HK-2 (cell line): ENCODE data around the gene SCEL.
"Not testable (repeated sequence)": the region's sequence is repeated elsewhere in the genome, so short reads cannot be mapped to it uniquely, and the experiment has no call there.

Experiments
- DNase-seq: peaks from one replicate; pipeline ENCODE4 v3.0.0-alpha.2; 2018; ENCODE audit not compliant: unreplicated experiment

The SCEL gene

DNA sequence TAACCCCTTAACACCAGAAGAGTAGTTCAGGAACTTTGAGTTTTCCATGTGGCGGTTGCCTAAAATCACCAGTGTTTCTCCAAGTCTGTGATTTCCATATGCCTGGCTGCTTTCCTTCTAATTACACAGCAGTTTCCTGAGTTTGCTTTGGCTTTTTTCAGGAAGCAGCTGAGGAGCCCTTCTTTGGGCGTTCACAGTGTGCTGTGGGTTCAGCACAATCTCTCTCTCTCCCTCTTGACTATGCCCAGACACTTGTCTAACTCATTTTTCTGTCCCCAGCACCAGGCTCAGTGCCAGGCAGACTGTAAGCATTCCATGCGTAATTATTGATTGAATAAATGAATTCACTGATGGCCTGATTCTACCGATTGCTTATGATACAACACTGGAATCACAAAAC, 19.7 kb downstream of the SCEL start:
- no peak for DNase-seq

DNA sequence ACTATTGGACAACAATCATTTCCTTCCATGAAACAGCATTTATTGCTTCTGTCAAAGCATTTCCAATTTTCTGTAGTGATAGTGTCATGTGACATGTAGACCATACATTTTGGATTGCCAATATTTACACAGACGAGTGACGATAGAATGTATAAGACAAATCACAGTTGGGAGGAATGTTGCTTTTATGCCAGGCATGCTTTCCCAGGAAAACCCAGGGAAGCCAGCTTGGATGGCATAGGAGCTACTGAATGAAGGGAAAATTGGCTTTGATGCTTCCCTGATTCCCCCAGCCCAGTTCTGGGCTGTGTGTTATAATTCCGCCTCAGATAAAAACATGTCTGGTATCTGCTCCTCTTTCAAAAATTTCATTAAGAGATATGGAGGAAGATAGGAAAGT, 22.5 kb downstream of the SCEL start:
- DNase-seq, result no peak

DNA sequence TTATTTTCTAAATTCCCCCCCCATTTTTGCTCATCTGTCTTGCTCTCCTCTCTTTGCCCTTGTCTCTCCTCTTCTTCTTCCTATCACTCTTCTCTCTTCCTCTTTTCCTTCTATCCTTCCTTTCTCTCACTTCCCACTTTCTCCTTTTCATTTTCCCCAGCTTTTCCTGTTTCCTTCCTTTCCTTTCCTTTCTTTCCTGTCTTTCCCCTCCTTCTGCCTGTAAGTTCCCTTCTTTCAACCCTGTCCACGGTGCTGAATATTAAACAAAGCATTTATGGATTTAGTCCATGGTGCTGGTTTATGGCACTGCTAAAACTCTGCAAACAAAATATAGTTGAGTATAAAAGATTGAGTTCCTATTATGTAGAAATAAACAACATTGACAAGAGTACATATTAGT, 27.6 kb downstream of the SCEL start:
- no peak for DNase-seq

DNA sequence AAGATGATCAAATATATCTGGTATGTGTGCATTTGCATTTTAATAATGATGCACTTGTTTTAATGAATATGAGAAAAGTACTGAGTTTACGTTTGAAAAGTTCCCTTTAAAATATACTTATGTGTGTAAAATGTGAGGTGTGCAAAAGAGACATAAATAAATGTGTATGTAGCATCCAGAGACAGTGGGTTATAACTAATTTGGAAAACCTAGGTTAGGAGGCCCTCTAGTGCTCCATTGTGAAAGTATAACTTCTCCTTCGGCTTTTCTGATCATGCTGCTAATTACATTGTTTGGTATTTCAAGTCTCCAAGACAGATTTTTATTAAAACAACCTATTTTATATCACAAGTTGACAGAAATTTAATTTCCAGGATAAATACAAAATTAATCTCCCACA, 30.1 kb downstream of the SCEL start:
- no peak for DNase-seq

DNA sequence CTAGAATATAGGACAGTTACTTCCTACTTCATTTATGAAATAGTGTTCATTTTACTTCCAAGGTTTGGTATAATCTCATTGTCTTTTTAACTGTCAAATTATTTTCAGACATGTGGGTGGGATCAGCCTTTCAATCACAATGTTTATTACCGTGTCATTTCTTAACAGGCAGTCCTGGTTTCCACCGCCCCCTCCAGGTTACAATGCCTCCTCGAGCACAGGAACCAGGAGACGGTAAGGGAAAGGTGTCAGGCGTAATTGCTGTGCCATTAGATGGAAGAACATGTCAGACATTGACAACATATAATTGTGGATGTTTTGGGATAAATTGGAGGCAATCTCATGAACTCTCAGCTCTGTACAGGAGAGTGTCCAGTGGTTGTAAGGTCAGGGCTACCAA, 36.5 kb downstream of the SCEL start:
- no peak for DNase-seq

DNA sequence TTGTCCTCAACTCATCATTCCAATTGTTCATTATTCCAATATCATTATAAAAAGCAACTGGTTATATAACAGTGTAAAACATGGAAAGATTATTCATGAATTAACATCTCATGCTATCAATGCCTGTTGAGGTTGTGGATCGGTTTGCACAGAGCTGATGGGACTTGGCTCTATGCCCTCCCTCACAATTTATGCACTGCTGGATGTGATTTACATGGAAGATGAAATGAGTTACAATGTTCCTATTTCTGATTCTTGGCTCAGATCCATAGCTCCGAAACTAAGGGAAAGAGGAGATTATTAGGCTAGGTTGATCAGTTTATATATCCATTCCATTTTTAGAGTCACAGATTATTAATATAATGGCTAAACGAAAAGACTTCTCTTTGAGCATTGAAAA, 38.6 kb downstream of the SCEL start:
- no peak for DNase-seq

DNA sequence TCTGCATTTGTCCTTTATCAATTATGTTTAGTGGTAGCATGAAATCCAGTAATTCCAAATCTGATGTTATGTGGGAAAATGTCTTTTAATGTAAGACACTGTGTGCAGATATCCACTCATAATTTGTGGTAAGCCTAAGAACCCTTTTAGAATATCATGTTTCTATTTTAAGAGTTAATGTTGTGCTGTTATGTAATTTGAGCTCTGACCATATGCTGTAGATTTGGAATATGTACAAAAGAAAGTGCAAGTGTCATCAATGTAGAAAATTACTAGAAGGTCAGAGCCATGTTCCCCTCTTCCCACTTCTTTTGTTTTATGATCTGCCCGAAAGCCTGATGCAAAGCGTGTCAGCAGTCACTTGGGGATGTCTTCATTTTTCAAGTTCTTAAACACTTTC, 44.5 kb downstream of the SCEL start:
- no peak for DNase-seq

DNA sequence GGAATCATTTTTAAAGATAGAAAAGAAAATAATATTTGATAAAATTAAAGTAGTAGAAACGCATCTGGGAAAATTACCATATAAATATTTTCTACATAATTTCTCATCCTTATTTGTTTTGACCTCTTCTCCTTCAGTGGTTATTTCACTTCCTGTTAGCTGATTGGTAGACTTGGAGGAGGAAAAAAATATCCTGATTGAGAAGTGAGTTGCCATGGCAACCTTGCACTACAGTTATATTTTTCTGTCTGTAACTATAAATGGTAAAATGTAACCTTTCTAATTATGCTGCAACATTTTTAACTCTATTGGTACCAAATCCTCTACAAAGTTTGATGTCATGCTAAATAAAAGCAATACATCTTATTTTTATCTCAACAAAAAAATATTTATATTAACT, 45.2 kb downstream of the SCEL start:
- no peak for DNase-seq

DNA sequence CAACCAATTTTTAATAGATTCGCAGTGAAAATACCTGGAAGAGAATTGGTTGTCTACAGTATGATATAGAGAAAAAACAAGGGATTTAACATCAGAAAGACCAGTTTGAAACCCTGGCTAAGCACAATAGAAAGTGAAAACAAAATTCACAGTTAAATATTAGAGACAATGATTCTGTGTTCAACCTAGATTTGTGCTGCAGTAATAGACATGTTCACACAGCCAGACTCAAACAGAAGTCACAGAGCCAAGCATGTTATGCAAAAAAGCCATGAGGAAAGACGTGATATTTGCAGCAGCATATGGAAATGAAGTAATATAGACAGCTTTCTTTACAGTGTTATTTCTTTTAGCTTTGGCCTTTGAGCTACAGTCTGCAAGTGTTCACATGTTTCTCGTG, 48.1 kb downstream of the SCEL start:
- DNase-seq, result no peak

DNA sequence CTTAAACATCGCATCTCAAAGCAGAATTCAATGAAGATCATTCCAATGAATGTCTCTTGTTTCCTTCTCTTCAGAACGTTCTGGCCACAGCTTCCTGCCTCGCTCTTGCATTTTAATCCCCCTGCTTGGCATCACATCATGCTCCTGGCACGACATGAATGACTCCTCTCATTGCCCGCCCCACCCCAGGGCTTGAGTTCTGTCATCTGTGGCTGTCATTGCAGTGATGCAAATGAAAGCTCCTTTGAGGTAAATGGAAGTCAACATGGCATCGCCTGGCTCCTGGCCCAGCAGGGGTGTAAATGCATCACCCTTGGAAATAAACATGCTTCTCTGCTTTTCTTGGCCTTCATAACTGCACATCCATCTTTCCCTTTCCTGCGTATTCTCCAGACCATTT, 48.6 kb downstream of the SCEL start:
- no peak for DNase-seq

DNA sequence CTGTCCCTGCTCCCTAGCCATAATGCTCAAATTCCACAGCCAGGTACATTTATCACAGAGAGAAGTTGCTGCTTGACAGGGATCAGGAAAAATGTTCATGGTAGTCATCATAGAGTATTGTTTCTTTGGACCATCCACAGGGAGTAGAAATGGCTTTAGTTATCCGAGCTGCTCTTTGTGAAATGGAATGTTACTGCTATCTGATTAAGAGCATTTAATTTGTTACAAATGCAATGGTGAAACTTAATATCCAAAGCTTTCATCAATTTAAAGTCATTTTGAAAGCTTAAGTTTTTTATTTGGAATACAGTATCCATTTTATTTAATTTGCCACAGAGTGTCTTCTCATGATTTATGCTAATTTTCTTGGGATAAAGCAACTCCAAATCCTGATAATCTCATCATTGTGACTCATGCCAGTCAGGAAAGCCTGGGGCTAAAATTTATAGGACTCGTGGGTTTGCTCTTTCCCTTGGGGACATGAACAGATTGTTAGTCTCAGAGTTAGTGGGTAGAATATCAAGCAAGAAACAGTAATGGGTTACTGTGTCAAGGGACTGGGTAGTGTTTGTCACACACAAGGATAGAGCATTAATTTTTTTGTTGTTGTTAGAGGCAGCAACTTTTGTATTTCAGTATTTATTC, 59.8 kb downstream of the SCEL start:
- DNase-seq, result no peak

DNA sequence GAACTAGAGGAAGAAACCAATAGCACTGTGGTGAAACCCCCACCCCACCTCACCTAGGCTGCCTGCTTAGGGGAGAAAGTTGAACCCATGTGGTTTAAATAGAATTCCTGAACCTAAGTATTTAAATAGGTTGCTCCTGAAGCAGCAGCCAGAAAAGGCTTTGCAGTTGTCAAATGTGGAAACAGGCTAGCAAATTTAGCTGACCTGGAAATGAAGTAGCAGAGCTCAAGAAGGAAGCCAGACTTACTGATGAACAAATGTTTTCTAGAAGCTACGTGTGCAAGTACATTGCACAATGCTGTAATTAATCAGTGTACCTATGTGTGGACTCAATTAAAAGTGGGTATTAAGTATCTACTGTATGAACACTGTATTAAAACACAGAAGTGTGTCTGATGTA, 61.3 kb downstream of the SCEL start:
- DNase-seq, result no peak

DNA sequence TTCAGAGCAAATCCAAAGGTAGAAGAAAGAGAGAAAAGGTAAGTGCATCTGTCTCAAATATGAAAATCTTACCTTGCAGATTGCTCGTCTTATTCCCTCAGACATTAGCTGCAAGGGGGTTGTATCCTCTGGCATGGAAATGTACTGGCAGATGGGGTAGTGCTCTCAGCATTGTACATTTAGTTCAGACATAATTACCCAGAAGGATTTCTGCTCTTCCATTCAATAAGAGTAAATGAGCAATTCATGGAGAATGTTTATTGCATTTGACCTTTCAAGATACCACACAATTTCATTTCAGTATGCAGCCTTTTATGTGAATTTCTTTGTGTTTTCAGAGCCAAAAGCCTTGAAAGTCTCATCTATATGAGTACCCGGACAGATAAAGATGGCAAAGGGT, 63.8 kb downstream of the SCEL start:
- DNase-seq, result no peak

DNA sequence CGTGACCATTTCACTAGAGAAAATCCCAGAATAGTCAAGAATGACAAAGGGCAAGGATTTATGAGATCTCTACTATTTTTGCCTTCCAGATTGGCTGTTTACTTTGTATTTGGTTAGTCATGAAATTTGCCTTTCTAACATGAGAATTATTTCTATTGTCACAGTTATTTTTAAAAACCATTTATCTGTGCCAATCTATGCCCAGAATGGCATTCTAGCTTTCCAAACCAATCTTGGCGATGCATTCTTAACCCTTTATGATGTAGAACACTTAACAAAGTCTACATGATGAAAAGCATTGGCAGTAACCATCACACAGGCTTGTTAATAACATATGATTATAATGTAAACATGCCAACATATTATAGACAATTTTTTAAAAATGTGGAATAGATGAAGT, 65.2 kb downstream of the SCEL start:
- no peak for DNase-seq

DNA sequence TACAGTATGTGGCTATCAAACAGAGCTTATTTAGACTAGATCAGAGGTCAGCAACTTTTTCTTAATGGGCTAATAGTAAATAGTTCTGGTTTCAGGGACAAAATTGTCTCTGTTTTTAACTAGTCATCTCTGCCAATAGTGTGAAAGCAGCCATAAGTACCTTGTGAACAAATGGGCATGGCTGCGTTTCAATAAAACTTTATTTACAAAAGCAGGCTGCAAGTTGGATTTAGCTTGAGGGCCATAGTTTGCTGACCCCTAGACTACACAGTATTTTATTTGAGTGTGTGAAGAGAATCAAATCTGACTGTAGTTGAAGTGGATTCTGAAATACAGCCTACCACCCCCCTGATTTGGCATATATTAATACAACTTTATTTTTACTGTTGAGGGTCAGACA, 75.6 kb downstream of the SCEL start:
- no peak for DNase-seq

DNA sequence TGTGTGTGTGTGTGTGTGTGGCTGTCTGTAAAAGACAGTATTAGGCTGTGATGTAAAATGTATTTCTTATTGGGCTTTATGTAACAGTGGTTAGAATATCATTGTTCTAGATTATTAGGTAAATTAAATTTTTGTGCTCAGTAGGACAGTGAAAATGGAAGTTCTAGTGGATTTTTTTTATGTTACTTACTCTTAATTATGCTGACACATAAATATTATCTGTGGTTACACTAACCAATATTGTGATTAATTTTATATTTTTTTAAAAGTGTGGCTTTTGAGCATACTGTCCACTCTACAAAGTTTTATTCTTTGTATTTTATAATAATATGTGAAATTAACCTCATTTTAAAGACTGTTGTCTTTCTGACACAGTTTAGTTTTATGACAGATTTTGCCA, 80.5 kb downstream of the SCEL start:
- DNase-seq, result no peak

DNA sequence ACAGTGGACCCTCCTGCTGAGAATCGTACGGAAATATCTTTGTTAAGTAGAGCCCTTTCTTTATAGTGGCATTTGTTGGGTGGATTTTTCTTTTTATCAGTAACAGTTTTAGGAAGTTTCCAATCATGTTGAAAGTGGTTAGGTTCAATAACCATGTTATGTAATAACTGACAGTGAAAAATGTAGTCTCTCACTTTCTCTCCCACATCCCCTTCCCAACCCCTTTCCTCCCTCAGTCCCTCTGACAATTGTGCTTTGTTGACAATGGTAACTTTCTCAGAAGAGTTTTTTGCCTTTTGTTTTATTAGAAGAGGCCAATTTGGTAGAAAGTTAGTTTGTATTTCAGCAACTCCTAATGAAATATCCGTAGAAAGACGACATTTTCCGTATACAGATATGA, 84.1 kb downstream of the SCEL start:
- DNase-seq, result no peak

DNA sequence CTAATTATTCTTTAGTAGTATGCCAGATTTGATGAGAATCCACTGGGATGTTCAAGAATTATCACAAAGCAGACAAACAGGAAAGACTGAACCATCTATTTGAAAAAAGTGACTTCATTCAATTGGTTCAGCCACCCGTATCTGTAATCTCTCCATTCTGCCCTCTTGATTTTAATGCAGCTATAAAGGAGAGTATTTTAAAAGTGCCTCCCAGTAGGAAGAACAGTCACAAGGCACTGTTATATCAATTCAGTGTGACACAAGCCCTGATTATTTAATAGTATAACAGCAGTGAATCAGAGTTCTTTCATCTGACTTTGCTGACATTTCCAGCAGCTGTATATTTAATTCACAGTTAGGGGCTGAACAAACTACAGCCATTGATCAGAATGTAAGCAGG, 84.6 kb downstream of the SCEL start:
- no peak for DNase-seq

DNA sequence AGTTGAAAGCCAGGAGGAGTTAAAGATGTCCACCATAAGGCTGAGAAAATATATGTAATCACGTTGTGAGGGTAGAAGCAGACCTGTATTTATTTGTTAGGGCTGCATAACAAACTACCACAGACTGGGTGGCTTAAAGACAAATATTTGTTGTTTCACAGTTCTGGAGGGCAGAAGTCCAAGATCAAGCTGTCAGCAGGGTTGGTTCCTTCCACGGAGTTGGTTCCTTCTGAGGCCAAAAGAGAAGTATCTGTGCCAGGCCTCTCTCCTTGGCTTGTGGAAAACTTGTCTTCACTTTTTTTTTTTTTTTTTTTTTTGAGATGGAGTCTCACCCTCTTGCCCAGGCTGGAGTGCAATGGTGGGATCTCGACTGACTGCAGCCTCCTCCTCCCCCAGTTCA, 88.3 kb downstream of the SCEL start:
- DNase-seq, result no peak

DNA sequence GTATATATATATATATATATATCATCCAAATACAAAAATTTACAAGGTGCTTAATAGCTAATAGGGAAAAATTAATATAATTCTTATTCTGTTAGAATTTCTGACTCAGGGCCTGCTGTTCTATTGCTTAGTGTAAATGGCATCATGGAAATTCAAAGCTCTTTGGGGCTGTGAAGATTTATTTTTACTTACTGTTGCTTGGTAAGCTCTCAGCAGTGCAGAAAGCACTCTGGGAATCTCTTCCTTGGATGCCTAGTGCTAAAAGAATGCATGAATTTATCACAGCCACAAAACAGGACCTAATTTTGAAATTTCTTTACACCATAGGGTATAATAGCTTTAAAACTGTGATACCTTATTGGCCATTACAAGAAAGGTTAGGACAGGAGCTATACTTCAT, 92.7 kb downstream of the SCEL start:
- DNase-seq, result no peak

DNA sequence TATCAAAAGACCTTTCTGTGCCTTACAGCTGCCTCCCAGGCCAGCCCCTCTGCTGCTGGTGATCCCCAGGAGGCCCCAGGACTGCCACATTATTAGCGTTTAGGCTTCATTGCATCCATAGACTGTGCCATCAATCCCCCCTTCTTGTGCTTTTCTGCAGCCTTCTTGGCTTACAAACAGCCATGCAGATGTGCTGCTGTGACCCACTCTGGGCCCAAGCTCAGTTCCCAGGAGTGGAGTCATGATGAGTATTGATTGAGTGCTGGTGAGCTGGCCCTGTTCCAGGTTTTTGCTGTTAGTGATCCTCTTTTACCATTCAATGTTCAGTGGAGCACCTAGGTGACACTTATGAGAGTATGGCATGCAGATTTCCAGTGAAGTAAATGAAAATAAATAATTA, 102.1 kb downstream of the SCEL start:
- DNase-seq, result no peak

DNA sequence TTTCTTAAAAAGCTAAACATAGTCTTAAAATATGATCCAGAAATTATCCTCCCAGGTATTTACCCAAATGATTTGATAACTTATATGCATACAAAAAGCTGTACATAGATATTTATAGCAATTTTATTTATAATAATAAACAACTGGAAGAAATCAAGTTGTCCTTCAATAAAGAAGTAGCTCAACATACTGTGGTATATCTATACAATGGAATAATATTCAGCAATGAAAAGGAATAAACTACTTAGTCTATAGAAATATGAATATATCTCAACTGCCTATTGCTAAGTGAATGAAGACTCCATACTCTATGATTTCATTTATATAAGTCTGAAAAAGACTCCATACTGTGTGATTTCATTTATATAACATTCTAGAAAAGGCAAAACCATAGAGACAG, 114.9 kb downstream of the SCEL start:
- DNase-seq, result no peak

DNA sequence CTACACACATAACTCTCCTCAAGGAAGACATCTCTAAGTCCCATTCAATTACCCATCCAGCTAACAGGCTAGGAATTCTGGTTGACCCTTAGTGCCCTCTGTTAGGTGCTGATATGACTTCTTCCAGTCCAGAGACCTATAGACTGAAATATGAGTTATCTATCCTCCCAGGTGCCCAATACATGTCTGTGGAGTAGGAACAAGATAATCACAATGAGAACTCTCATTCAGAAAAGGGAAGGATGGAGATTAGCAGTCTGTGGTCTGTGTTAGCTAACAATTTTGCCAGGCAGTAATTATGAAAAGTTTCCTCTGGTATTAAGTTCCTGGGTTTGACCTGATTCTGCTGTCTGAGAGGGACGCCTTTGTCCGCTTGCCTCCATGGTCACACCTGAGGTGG, 117.8 kb downstream of the SCEL start:
- DNase-seq, result no peak

DNA sequence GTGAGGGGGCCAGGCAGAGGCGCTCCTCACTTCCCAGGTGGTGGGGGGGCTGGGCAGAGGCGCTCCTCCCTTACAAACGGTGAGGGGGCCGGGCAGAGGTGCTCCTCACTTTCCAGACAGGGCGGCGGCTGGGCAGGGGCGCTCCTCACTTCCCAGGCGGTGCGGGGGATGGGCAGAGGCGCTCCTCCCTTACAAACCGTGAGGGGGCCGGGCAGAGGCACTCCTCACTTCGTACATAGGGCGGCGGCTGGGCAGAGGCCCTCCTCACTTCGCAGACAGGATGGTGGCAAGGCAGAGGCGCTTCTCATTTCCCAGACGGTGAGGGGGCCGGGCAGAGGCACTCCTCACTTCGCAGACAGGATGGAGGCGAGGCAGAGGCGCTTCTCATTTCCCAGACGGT, 124.5 kb downstream of the SCEL start:
- DNase-seq, result not testable (repeated sequence)

DNA sequence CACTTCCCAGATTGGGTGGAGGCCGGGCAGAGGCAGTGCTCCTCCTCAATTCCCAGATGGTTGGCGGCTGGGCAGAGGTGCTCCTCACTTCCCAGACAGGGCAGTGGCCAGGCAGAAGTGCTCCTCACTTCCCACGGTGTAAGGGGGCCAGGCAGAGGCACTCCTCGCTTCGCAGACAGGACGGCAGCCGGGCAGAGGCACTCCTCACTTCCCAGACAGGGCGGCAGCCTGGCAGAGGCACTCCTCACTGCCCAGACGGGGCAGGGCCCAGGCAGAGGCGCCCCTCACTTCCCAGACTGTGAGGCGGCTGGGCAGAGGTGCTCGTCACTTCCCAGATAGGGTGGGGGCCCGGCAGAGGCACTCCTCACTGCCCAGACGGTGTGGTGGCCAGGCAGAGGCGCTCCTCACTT, 125.3 kb downstream of the SCEL start:
- DNase-seq, result no peak
